NOMO-1 treated with dmso at 0.1 percent for 144 hours (cell line): Measurements from ENCODE around the gene SRD5A1.

ENCODE experiments used
- DNase-seq: peaks from one replicate; lab custom pipeline; 2025; ENCODE audit not compliant: unreplicated experiment; lab: John Stamatoyannopoulos, UW

Gene SRD5A1, protein sequence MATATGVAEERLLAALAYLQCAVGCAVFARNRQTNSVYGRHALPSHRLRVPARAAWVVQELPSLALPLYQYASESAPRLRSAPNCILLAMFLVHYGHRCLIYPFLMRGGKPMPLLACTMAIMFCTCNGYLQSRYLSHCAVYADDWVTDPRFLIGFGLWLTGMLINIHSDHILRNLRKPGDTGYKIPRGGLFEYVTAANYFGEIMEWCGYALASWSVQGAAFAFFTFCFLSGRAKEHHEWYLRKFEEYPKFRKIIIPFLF

DNA sequence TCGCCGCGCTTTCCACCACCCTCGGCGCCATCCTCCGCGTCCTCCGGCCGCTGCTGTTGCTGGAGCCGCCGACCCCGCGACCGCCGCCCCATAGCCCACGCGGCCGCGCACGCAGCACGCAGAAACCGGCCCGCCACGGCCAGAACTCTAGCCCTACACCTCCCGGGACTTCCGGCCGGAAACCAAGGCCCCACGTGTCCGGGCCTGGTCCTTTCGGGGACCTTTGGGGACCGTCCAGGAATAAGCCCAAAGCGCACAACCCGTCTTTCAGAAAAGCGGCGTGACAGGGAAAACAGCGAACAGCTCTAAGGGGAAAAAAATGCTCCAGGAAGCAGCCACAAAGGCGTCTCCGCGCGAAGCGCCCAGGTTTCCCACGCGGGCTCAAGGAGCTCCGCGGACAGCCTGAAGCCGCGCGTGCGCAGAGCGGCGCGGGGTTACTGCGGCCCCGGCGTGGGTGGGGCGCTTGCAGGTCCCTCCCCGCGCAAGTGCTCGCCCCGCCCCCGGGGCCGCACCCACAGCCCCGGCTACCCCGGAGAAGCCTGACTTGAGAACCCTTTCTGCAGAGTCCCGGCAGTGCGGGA, at the start of gene SRD5A1, which contains the start of gene NSUN2:
TSS of gene SRD5A1 (plus strand) at position 553 of the 581 bp plus-strand sequence. CDS start 137 bp downstream, outside the sequence.
TSS of gene NSUN2 (minus strand) at position 157 of the 581 bp plus-strand sequence. CDS start at position 92, 65 bp downstream.
- peak; percentile 98 for DNase-seq

DNA sequence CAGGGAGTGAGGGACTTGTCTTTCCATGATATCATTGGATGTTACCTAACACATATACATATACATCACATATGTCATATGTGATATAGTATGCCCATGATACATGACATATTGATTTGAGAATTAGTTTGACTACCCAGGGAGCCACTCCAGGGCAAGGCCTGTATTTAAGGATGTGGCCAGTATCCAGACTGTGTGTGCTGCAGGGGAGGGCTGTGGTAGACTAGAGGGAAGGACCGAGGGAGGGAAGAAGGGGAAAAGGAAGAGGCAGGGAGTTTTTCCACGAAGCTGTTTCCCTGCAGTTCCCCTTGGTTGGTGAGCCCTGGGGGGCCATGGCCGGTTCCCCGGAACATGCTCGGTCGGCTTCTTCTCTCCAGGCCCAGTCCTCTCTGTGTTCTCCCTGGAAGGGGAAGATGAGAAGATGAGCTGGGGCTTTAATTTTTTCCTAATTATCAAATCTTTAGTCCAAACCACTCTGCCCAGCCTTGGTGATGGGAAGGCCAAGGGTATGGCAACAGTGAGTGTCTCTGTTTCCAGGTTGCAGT, 49.1 kb upstream of the SRD5A1 start:
- no peak for DNase-seq

DNA sequence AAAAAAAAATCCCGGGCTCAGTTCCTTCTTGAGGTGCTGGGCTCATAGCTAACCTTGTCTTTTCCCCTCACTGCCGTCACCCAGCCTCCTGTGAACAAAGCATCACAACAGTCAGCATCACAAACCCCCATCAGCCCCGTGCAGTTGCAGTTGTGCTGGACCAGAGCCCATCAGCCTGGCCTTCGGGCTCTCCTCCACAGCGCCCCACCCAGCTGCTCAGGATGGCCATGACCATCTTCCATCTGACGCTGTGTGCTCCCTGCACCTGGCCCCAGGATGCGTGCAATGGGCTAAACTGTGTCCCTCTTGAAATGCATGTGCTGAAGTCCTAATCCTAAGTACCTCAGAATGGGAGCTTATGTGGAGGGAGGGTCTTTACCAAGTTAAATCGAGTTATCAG, 48.5 kb upstream of the SRD5A1 start:
- DNase-seq: no peak

DNA sequence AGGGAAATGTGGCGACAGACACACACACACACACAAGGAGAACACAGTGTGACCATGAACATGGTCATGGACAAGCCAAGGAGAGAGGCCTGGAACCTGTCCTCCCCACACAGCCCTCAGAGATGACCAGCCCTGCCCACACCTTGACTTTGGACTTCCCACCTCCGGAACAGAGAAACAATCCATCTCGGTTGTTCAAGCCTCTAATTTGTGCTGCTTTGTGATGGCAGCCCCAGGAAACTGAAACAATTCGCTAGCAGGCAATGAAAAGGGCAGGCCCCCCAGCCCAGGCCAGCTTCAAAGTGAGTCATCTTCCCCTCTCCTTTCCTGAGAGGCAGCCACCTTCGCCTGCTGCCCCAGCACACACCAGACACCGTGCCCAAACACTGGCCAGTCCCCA, 48.1 kb upstream of the SRD5A1 start:
- no peak for DNase-seq

DNA sequence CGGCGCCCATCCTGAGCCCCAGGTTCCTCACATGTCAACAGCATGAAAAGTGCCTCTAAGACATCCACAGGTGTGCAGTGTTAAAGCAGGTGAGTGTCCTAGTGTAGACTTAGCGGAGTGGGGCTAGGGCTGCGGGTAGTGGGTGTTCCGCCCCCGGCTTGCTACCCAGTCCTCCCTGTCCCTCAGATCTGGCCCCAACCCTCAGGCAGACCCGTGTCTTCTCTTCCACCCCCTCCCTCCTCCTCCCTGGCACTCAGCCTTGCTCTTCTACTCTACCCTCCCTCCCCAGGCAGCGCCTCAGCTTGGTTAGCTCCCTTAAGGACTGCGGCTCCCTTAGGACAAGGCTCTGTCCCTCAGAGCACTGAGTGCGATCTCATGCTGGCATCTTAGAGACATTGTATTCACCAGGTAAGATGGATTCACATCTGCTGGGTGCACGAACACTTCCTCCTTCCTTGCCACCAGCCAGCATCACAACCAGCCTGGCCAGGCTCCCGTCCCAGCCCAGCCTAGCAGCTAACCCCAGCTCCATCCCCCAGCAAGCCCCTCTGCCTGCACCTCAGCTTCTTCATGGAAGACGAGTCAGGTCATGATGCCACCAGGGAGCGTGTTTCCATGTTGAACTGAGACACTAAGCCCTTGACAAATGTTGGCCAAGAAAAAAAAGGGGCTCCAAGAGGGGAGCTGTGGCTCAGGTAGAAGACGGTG, 47.1 kb upstream of the SRD5A1 start:
- no peak for DNase-seq

DNA sequence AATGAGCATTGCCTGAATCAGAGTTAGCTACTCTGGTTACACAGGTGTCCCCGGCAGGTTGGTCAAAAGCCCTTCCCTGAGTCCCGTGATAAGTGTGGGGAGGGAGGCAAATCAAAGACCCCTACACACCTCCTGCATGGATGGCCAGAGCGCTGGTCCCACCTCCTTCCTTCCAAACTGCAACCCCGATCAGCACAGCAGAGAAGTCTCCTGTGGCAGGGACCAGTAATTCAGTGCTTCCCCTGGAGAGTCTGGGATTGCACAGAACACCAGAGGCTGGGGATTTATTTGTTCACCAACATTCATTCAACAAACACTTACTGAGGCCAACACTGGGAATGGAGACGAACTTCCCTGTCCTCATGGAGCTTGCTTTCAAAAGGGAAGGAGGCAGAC, 46.6 kb upstream of the SRD5A1 start:
- DNase-seq: no peak

DNA sequence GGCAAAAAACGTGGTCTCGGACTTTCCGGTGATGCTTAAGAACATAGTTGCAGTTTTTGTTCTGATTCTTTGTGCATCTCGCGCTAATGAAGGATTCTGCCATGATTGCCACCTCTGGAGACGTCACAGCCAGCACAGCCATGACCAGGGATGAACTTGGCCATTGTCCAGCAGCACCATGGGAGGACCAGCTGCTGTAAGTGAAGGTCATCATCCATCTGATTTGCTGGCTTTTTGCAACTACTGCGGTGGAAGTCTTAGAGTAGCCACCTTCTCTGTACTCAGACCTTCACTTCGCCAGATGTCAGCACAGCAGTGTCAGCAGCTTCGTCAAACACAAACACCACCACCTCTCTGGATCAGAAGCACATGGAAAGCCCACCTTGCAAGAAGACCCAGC, 46.1 kb upstream of the SRD5A1 start:
- no peak for DNase-seq

DNA sequence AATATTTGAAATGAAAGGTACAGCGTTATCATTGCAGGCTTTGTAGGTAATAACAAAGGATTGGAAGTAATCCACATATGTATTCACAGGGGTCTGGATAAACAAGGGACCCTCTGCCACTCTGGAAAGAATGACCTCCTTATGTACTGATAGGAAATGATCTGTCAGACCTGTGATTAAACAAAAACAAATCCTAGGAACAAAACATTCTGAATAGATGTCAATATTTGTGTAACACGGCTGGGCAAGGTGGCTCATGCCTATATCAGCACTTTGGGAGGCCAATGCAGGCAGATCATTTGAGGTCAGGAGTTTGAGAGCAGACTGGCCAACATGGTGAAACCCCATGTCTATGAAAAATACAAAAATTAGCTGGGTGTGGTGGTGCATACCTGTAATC, 42.7 kb upstream of the SRD5A1 start:
- no peak for DNase-seq

DNA sequence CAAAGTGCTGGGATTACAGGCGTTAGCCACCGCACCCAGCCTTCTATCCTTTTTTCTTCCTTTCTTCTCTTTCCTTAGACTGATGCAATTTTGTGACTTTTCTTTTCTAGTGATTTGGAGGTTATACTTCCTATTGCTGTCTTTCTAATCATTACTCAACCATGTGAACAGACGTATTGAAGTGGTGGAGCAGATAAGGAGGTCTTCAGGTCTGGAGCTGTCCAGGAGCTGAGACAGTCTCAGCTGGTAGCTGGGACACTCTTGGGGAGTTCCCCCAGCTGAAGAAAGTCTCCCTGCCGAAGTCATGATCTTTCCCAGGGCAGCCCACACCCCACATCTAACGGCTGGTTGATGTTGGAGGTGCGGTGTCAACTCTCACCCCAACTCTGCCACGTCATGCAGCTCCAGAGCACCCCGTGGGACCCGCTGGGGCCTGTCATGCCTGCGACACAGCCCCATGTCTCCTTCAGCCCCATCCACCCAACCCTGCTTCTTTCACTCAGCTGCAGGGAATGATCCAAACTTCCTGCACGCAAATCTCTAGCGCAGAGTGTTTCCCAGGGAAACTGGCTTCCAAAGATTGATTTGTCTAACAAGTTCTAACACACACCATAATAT, 41.5 kb upstream of the SRD5A1 start:
- no peak for DNase-seq

DNA sequence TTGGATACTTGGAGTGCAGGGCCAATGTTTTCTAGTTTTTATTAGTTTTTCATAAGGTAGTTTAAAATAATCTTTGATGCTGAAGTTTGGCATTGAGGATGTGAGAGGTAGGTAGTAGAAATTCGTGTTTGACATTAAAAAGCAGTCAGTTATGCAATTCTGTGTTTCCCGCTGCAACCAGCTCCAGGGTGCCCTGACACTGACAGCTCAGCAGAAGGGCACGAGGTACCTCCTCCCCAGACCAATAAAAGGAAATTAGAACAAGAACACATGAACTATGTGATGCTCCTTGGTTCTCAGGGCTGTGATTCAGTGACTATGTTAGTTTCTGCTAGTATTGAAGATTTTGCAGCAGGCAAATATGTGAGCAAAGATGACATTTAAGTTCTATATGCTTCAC, 40.6 kb upstream of the SRD5A1 start:
- no peak for DNase-seq

DNA sequence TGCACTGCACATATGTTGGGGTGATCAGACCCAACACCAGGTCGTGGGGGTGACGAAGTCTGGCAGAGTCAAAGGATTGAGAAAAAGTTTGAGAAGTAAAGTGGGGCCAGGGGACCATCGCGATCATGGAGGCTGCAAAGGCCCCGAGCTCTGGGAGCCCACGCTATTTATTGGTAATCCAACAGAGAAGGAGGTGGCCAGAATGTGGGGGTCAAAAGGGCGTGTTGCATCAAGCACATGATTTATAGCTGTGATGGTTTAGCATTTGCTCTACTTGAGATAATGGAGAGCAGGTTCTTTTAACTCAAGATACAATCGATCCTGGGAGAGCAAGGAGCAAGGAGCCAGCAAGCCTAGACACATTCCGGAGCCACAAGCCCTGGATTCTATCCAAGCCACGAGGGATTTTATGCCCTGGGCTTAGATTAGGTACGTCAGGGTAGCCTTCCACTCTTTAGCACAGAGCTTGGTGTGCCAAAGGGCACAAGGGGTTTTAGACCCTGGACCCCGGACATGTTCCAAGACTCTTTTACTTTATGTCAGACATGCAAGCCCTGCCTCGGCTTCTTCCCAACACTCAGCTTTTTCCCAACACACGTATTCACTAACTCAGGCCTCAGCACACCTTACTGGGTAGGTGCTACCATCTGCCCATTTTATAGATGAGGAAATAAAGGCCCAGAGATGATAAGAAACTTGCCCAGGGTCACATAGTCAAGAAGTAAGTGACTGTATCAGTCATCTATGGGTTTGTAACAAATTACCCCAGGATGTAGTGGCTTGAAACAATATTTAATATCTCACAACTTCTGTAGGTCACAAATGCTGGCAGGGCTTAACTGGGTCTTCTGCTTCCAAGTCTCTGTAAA, 39.9 kb upstream of the SRD5A1 start:
- no peak for DNase-seq

DNA sequence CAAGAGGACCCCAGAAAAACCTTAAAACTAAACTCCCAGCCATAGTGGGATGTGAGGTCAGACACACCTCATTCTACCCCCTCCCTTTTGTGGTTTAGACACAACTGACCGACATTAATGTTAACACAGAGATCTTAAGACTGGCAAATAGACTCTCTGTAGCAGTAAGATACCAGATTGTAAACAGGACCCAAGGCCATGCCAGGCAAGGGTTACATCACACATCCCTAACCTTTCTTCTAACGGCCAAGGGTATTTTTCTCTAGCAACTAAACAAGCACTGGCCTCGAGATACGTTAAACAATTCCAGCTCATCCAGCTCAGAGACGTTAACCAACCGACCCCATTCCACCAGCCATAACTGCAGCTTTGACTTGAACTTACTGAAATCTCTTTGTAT, 39.2 kb upstream of the SRD5A1 start:
- DNase-seq: no peak

DNA sequence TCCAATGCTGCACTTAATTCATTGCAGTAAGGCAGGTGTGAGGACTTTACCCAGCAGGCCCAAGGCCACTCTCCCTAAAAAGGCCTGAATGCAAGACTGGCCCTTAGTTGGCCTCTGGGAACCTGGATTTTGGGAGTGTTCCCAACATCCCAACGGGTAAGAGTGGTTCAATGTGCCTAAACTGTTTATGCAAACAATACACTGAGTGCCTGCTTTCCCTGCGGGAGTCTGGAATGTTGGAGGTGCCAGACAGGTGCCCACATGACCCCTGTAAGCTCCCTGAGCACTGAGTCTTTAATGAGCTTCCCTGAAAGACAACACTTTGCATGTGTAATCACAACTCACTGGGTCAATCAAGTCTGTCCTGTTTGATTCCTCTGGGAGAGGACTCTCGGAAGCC, 37.8 kb upstream of the SRD5A1 start:
- no peak for DNase-seq

DNA sequence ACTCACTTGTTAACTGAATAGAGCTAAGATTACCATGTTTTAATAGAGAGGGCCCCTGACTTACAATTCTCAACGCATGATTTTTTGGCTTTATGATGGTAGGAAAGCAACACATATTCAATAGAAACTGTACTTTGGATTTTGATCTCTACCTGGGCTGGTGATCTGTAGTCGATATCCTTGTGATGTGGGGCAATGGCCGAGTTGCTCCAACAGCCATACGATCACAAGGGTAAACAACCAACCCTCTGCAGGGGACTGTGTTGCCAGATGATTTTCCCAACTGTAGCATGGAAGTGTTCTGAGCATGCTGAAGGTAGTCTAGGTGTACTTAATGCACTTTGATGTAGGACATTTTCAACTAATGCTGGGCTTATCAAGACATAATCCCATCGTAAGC, 36.9 kb upstream of the SRD5A1 start:
- no peak for DNase-seq

DNA sequence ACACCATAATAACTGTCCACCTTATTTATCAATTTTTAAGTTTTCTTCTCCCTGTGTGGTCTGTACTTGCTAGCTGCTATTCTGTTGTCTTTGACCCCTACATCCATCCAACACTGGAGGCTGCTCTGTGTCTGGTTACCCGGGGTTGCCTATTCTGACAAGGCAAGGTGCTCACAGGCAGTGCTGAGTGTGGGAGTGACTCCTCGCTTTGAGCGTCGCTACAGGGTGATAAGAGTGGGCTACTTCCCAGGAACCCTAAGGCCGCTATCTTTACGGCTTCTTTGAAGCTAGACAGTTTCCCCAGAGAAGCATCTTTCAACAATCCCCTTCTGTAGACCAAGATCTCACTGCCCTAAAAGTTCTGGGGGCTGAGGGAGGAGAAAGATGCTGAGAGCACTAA, 35.7 kb upstream of the SRD5A1 start:
- DNase-seq: no peak

DNA sequence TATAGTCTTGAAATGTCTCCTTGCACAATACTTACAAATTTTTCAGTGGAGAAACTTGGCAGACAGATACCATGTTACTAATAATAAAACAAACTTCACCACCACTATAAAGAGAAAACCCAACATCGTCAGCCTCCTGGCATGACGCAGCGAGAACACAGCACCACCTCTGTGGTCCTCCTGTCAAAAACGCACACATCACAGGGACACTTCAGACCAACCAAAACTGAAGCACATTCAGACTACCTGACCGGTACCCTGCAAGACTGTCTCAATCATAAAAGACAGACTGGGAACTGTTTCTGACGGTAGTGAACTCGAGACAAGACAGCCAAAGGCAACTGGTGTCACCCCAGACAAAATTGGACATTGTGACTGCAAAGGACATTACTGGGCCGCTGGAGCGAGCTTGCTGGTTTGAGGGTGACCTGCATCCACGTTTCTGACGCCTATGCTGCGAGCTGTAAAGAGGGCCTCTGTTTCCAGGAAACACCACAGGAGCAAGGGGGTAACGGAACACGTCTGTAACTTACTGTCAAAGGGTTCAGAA, 34.8 kb upstream of the SRD5A1 start:
- no peak for DNase-seq

DNA sequence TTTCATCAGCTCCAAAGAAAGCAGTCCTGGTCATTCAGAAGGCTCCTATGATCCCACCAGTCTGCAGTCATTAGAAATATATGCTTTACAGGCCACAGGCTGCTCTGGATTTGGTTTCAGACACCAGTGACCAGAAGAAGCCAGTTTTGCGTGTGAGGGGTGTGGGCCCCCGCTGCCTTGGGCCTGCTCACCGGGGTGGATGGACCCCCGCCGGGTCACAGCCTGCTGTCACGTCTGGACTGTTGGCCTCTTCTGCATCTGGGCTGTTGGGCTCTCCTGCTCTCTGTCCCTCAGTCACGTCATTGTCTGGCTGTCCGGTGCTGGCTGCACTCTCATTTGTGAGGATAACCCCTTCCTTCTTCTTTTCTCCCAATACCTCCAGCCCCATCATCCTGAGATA, 33.5 kb upstream of the SRD5A1 start:
- no peak for DNase-seq

DNA sequence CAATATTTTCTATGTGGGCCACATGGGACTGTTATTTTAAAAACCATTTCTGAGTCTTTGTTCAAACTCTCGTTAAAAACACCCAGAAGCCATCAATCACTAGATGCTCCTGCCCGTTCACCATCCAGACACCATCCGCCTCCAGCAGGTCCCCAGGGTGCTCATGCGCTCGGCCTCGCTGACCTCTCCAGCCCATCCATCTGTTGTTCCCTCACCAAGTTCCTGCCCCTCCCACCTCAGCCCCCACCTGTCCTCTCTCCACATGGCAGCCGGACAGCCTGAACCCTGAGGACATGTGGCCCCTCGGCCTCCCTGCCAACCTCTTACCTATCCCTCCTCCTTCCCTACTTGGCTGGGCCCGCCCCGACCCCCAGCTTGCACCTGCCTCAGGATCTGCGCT, 32.0 kb upstream of the SRD5A1 start:
- no peak for DNase-seq

DNA sequence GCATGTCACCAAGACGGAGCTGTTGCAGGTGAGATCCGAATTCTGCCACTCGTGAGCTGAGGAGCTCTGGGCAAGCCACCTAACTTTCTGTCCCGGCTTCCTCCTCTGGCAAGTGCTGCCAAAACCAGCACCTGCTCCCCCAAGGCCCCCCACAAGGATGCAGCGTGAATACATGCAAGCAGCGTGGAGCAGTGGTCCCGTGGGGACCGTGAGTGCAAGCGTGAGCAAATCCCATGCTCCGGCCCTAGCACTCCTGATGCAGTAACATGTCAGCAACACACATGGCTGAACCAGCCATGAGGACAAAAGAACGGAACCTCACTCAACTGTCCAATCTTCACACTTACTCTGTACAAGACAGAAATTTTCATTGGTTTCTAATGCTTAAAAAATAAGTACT, 31.4 kb upstream of the SRD5A1 start:
- no peak for DNase-seq

DNA sequence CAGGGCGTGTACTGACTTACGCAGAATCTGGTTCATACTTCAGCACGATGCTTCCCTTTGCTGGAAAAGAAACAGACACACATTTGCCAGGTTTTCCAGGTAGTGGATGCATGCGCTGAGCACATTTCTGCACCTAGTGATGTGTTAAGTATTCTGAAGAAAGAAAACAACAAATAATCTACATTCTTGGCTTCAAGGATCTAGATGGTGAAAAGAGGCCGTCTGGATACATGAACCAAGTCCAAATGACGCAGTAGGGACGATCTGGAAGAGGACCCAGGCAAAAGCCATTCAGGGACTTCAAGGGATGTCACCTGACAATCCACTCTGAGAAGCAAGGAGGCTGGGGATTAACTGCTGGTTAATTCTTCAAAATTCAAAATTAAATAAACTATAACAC, 30.8 kb upstream of the SRD5A1 start:
- DNase-seq: no peak
